ENCODE data around the gene TWIST1. TPM values are rescaled to one million over a fixed set of nuclear protein-coding genes. Genes with fewer than 3 reads are reported as not detected.

The TWIST1 gene
- total RNA-seq, 1 donor from 2014 or later, result 5.7 TPM

DNA sequence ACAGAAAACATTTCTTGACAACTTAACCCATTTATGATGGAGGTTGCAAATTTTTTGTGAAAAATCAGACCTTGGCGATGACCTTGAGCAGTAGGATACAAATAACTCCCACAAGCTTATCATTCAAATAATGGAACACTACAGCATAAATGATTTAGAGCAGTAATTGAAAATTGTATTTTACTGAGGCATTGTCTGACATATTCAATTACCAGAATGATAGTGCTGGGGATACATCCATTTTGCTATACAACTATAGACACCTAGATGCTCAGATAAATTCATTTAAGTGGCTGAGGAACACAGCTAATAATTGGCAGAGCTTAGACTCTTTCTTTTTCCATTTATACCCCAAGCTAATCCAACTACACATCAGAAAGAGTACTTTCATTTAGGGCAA, 18.9 kb downstream of the TWIST1 start:
- Histone ChIP-seq H3K79me2 (ENCODE audit: insufficient read depth, low read length) (no peaks in the 10 kb centered on the region), H3K4me1 (ENCODE audit: insufficient read depth, low read length) (no peaks in the 10 kb centered on the region), H3K27me3 (ENCODE audit: insufficient read depth, low read length) (no peaks in the 10 kb centered on the region), H3K9me3 (ENCODE audit: insufficient read depth, low read depth, low read length) (no peaks in the 10 kb centered on the region), H3K9ac (ENCODE audit: low read length) (no peak overlapping the region), H3K4me3 (ENCODE audit: insufficient read depth, low read depth, low read length) (no peak overlapping the region), H2AFZ (ENCODE audit: low read depth, low read length) (no peak overlapping the region), H3K27ac (ENCODE audit: low read depth, low read length) (no peak overlapping the region), H3K36me3 (ENCODE audit: insufficient read depth, low read length) (no peaks in the 10 kb centered on the region), H3K4me2 (ENCODE audit: low read length) (no peak overlapping the region), H4K20me1 (ENCODE audit: insufficient read depth, low read length) (no peaks in the 10 kb centered on the region)
- no peaks in the 10 kb centered on the region for H3K9me3 Mint-ChIP-seq (ENCODE audit: unreplicated experiment)
- FAIRE-seq (no peak), DNase-seq (ENCODE audit: low read depth) (no peak)
- no peak overlapping the region for H3K4me3 Mint-ChIP-seq (ENCODE audit: unreplicated experiment)
- H3K27ac Mint-ChIP-seq (ENCODE audit: unreplicated experiment), result no peak overlapping the region
- no peaks in the 10 kb centered on the region for H3K4me1 Mint-ChIP-seq (ENCODE audit: low read depth, unreplicated experiment)
- H3K27me3 Mint-ChIP-seq (ENCODE audit: low read depth, unreplicated experiment), result peaks cover 18% of the 10 kb centered on the region
- no peaks in the 10 kb centered on the region for H3K36me3 Mint-ChIP-seq (ENCODE audit: low read depth, unreplicated experiment)
- TF ChIP-seq EZH2 (IDR thresholded peaks at IDR 0.05; ENCODE audit: insufficient read depth, low read length), result no peak
- TF ChIP-seq, protein P1, sequence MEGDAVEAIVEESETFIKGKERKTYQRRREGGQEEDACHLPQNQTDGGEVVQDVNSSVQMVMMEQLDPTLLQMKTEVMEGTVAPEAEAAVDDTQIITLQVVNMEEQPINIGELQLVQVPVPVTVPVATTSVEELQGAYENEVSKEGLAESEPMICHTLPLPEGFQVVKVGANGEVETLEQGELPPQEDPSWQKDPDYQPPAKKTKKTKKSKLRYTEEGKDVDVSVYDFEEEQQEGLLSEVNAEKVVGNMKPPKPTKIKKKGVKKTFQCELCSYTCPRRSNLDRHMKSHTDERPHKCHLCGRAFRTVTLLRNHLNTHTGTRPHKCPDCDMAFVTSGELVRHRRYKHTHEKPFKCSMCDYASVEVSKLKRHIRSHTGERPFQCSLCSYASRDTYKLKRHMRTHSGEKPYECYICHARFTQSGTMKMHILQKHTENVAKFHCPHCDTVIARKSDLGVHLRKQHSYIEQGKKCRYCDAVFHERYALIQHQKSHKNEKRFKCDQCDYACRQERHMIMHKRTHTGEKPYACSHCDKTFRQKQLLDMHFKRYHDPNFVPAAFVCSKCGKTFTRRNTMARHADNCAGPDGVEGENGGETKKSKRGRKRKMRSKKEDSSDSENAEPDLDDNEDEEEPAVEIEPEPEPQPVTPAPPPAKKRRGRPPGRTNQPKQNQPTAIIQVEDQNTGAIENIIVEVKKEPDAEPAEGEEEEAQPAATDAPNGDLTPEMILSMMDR (IDR thresholded peaks at IDR 0.05; ENCODE audit: insufficient read depth, low read depth, low read length), result no peak

DNA sequence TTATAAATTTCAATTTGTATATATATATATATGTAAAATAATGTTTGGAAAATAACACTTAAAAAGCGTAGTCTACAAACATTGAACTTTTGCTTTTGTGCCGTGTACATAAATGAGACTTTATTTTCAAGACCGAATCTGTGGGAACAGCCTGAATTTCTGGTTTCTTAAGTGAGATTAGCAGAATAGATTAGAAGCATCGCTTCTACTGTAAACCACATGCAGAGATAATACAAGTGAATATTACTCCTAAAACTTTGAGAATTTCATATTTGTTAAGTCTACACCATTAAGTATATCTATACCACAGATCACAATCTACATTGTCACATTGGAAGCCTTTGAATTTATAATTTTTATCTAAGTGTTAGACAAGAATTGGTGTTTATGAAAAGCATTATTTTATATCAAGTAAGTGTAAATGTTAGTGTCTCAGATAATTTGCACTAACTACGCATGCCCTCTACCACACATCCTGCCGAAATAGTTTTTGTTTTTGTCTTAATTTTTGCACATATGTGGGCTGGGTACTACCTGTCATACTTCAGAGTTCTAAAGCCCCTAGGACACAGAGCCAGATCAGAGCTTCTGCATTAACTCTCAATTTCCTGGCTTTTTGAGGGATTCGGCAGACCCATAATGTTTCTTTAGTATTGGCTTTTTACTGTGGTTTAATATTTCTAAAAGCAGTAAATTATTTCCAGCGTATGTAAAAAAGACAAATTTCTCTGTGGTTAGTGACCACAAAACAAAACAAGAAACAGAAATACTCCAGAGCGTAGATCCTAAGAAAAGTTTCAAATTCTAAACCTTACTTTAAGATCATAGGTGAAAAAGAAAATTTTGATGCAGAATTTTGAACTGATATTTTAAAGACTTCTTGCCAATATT, 20.0 kb downstream of the TWIST1 start:
- no peak overlapping the region for H3K4me2 ChIP-seq (ENCODE audit: low read length)
- no peak for DNase-seq (ENCODE audit: low read depth)
- Mint-ChIP-seq H3K4me3 (ENCODE audit: unreplicated experiment) (no peak overlapping the region), H3K27me3 (ENCODE audit: low read depth, unreplicated experiment) (peaks cover 9% of the 10 kb centered on the region), H3K9me3 (ENCODE audit: unreplicated experiment) (no peaks in the 10 kb centered on the region), H3K27ac (ENCODE audit: unreplicated experiment) (no peak overlapping the region), H3K4me1 (ENCODE audit: low read depth, unreplicated experiment) (no peaks in the 10 kb centered on the region), H3K36me3 (ENCODE audit: low read depth, unreplicated experiment) (no peaks in the 10 kb centered on the region)
- H3K4me1 ChIP-seq (ENCODE audit: insufficient read depth, low read length), result no peaks in the 10 kb centered on the region
- no peak overlapping the region for H3K9ac ChIP-seq (ENCODE audit: low read length)
- H3K4me3 ChIP-seq (ENCODE audit: insufficient read depth, low read depth, low read length), result no peak overlapping the region
- H3K9me3 ChIP-seq (ENCODE audit: insufficient read depth, low read depth, low read length), result no peaks in the 10 kb centered on the region
- no peaks in the 10 kb centered on the region for H3K36me3 ChIP-seq (ENCODE audit: insufficient read depth, low read length)
- H3K27me3 ChIP-seq (ENCODE audit: insufficient read depth, low read length), result no peaks in the 10 kb centered on the region
- no peaks in the 10 kb centered on the region for H4K20me1 ChIP-seq (ENCODE audit: insufficient read depth, low read length)
- no peaks in the 10 kb centered on the region for H3K79me2 ChIP-seq (ENCODE audit: insufficient read depth, low read length)
- no peak overlapping the region for H3K27ac ChIP-seq (ENCODE audit: low read depth, low read length)
- FAIRE-seq, result no peak
- TF ChIP-seq, protein P1 (IDR thresholded peaks at IDR 0.05; ENCODE audit: insufficient read depth, low read depth, low read length), result no peak
- no peak for TF ChIP-seq EZH2 (IDR thresholded peaks at IDR 0.05; ENCODE audit: insufficient read depth, low read length)
- no peak overlapping the region for H2AFZ ChIP-seq (ENCODE audit: low read depth, low read length)

DNA sequence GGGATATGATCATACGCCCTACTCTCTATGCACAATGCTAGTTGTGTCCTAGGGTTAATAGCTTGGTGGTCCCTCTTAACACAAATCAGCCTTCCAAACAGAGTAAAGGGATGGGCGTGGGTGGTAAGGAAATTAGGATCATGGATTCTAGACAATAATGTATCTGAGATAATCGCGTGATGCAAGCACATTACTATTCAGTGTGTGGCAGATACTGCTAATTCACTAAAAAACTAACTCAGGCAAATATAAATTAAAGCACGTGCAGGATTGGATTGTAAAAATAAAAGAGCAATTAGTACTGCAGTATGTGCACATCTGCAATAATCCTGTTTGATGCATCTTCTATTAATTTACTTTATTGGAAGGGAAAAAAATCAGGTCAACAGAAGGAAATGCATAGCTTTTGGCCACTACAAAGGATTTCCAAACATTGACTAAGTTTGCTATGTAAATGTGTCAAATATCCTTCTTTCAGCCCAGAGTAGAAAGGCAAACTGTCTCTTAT, 22.0 kb downstream of the TWIST1 start:
- H3K36me3 ChIP-seq (ENCODE audit: insufficient read depth, low read length), result no peaks in the 10 kb centered on the region
- H3K4me1 ChIP-seq (ENCODE audit: insufficient read depth, low read length), result no peaks in the 10 kb centered on the region
- TF ChIP-seq, protein P1 (IDR thresholded peaks at IDR 0.05; ENCODE audit: insufficient read depth, low read depth, low read length), result no peak
- no peak for TF ChIP-seq EZH2 (IDR thresholded peaks at IDR 0.05; ENCODE audit: insufficient read depth, low read length)
- peaks cover under 1% of the 10 kb centered on the region for H3K27me3 Mint-ChIP-seq (ENCODE audit: low read depth, unreplicated experiment)
- no peaks in the 10 kb centered on the region for H3K9me3 ChIP-seq (ENCODE audit: insufficient read depth, low read depth, low read length)
- no peaks in the 10 kb centered on the region for H3K36me3 Mint-ChIP-seq (ENCODE audit: low read depth, unreplicated experiment)
- H3K27me3 ChIP-seq (ENCODE audit: insufficient read depth, low read length), result no peaks in the 10 kb centered on the region
- no peak overlapping the region for H3K4me3 ChIP-seq (ENCODE audit: insufficient read depth, low read depth, low read length)
- no peak for DNase-seq (ENCODE audit: low read depth)
- no peak overlapping the region for H3K27ac ChIP-seq (ENCODE audit: low read depth, low read length)
- no peaks in the 10 kb centered on the region for H3K4me1 Mint-ChIP-seq (ENCODE audit: low read depth, unreplicated experiment)
- no peaks in the 10 kb centered on the region for H3K9me3 Mint-ChIP-seq (ENCODE audit: unreplicated experiment)
- no peaks in the 10 kb centered on the region for H4K20me1 ChIP-seq (ENCODE audit: insufficient read depth, low read length)
- no peak overlapping the region for H3K27ac Mint-ChIP-seq (ENCODE audit: unreplicated experiment)
- no peak for FAIRE-seq
- no peak overlapping the region for H3K4me2 ChIP-seq (ENCODE audit: low read length)
- H2AFZ ChIP-seq (ENCODE audit: low read depth, low read length), result no peak overlapping the region
- no peak overlapping the region for H3K4me3 Mint-ChIP-seq (ENCODE audit: unreplicated experiment)
- H3K9ac ChIP-seq (ENCODE audit: low read length), result no peak overlapping the region
- H3K79me2 ChIP-seq (ENCODE audit: insufficient read depth, low read length), result no peaks in the 10 kb centered on the region

Measured in astrocyte (in vitro differentiated cells and primary cell).